HepG2 (cell line): ENCODE data around the gene RNH1. TPM values are rescaled to one million over a fixed set of nuclear protein-coding genes. Genes with fewer than 3 reads are reported as not detected.

Source experiments
- ATAC-seq: fragments of 200-7000 bp; cut with Tn5 transposase; 3 replicates; pipeline ENCODE4 v1.9.1; 2020; ENCODE audit warnings: mild to moderate bottlenecking, moderate library complexity
- BruUV-seq: library from RNA; stranded (reverse); fragments of 400-500 nt; replicated peaks from 2 replicates; lab custom pipeline; 2021; lab: Mats Ljungman, UMichigan
- CTCF ChIA-PET: fragments of 300-600 bp; formaldehyde crosslinking; extraction: SDS; loops from one replicate; lab custom pipeline; 2021; ENCODE audit warnings: low total read pairs, inconsistent platforms, low intra/inter-chr PET ratio; lab: Yijun Ruan, JAX
- POLR2A ChIA-PET: fragments of 350-600 bp; sonication (Branson Sonifier 250); formaldehyde crosslinking; loops from one replicate; lab custom pipeline; 2020; ENCODE audit warnings: antibody characterized with exemption, inconsistent platforms; lab: Yijun Ruan, JAX
- DNase-seq: peaks from one replicate; pipeline ENCODE4 v3.0.0-alpha.2; 2015; ENCODE audit warnings: low spot score
- FAIRE-seq: peaks from 3 replicates; lab custom pipeline; 2011; peaks lifted over from hg19 to GRCh38; lab: Jason Lieb, UNC
- H2AFZ ChIP-seq: one replicate; pipeline ENCODE4 v1.6.1; 2011; ENCODE audit warnings: low read length, inconsistent platforms
- H3K27ac ChIP-seq: fragments of 300-600 bp; 3 replicates; pipeline ENCODE4 v1.8.0; 2011; ENCODE audit warnings: mixed run types, mild to moderate bottlenecking, mixed read lengths, low read length, inconsistent platforms; ENCODE audit not compliant: insufficient read depth; ENCODE audit errors: extremely low read length
- H3K27me3 ChIP-seq, 2 experiments: fragments of 200-600 bp in 1 of 2; 2 replicates in 1 of 2; 3 replicates in 1 of 2; pipeline versions ENCODE4 v1.6.0 to v1.8.0; 2011; ENCODE audit warnings: low read length in 2 of 2, mild to moderate bottlenecking in 2 of 2, moderate library complexity in 2 of 2, inconsistent platforms in 1 of 2; ENCODE audit not compliant: insufficient read depth in 2 of 2, control insufficient read depth in 1 of 2
- H3K36me3 ChIP-seq, 2 experiments: fragments of 200-600 bp in 1 of 2; replicated peaks in 1 of 2; 2 replicates in 1 of 2; 3 replicates in 1 of 2; pipeline versions ENCODE4 v1.5.1 to v1.8.0; 2011; ENCODE audit warnings: low read length in 2 of 2, inconsistent platforms in 1 of 2; ENCODE audit not compliant: insufficient read depth in 2 of 2, control insufficient read depth in 1 of 2
- H3K4me1 ChIP-seq: 2 replicates; pipeline ENCODE4 v1.5.1; 2012; ENCODE audit warnings: low read length, inconsistent platforms; ENCODE audit not compliant: insufficient read depth
- H3K4me2 ChIP-seq: 2 replicates; pipeline ENCODE4 v1.6.0; 2011; ENCODE audit warnings: low read depth, low read length, inconsistent platforms
- H3K4me3 ChIP-seq, 3 experiments: fragments of 200-600 bp in 1 of 3; sonication (generic), shearing (Covaris generic) in 1 of 3; replicated peaks in 1 of 3; 2 replicates each; pipeline ENCODE4 v1.5.1; 2011 to 2016; ENCODE audit warnings: low read length in 3 of 3, inconsistent platforms in 2 of 3, low read depth in 2 of 3, mild to moderate bottlenecking in 2 of 3, control low read depth in 1 of 3, mixed read lengths in 1 of 3; ENCODE audit not compliant: insufficient read depth in 1 of 3
- H3K79me2 ChIP-seq: one replicate; pipeline ENCODE4 v1.6.1; 2011; ENCODE audit warnings: low read length, inconsistent platforms; ENCODE audit not compliant: insufficient read depth
- H3K9ac ChIP-seq: 2 replicates; pipeline ENCODE4 v1.6.0; 2011; ENCODE audit warnings: mild to moderate bottlenecking, low read depth, low read length, inconsistent platforms; ENCODE audit not compliant: insufficient read depth
- H3K9me3 ChIP-seq: 2 replicates; pipeline ENCODE4 v1.5.1; 2012; ENCODE audit warnings: mild to moderate bottlenecking, low read length
- H4K20me1 ChIP-seq: 2 replicates; pipeline ENCODE4 v1.6.0; 2011; ENCODE audit warnings: inconsistent platforms, mild to moderate bottlenecking, low read length, moderate library complexity; ENCODE audit not compliant: insufficient read depth
- ATF5 ChIP-seq: sonication (generic); formaldehyde crosslinking; IDR thresholded peaks from 2 replicates; pipeline ENCODE4 v1.4.0; 2020; ENCODE audit warnings: mild to moderate bottlenecking, low read depth, missing genetic modification reagents
- HDAC1 ChIP-seq: sonication (generic); formaldehyde crosslinking; IDR thresholded peaks from 2 replicates; pipeline ENCODE4 v1.5.1; 2020; ENCODE audit warnings: mild to moderate bottlenecking, missing genetic modification reagents
- HNRNPLL ChIP-seq: fragments of 200-400 bp; formaldehyde crosslinking; IDR thresholded peaks from 2 replicates; pipeline ENCODE4 v1.6.1; 2017; ENCODE audit warnings: mild to moderate bottlenecking, low read depth, low read length; ENCODE audit not compliant: poor library complexity, severe bottlenecking
- MAFK ChIP-seq, 2 experiments: IDR thresholded peaks in 1 of 2; conservative IDR thresholded peaks in 1 of 2; 2 replicates each; pipeline ENCODE4 v1.6.1; 2011; ENCODE audit warnings: improper control_type of control experiment in 2 of 2, low read length in 2 of 2
- MED13 ChIP-seq: sonication (generic); formaldehyde crosslinking; IDR thresholded peaks from 2 replicates; pipeline ENCODE4 v1.5.0; 2020; ENCODE audit warnings: missing genetic modification reagents
- MTF1 ChIP-seq: sonication (generic); formaldehyde crosslinking; IDR thresholded peaks from 2 replicates; pipeline ENCODE4 v1.5.0; 2020; ENCODE audit warnings: missing genetic modification reagents
- MYC ChIP-seq: sonication (generic); formaldehyde crosslinking; IDR thresholded peaks from 2 replicates; pipeline ENCODE4 v1.9.0; 2021; ENCODE audit warnings: missing genetic modification reagents, borderline replicate concordance
- NFAT5 ChIP-seq: sonication (generic); formaldehyde crosslinking; IDR thresholded peaks from 2 replicates; pipeline ENCODE4 v1.4.0; 2020; ENCODE audit warnings: missing genetic modification reagents
- NFRKB ChIP-seq: fragments of 450-650 bp; IDR thresholded peaks from 2 replicates; pipeline ENCODE4 v1.6.1; 2017
- SMARCC2 ChIP-seq: fragments of 450-650 bp; IDR thresholded peaks from 2 replicates; pipeline ENCODE4 v1.6.1; 2017; ENCODE audit warnings: antibody characterized with exemption, mild to moderate bottlenecking
- TBX2 ChIP-seq: sonication (generic); formaldehyde crosslinking; IDR thresholded peaks from 2 replicates; pipeline ENCODE4 v1.5.0; 2020; ENCODE audit warnings: missing genetic modification reagents, mild to moderate bottlenecking, borderline replicate concordance
- ZIK1 ChIP-seq: sonication (generic); formaldehyde crosslinking; IDR thresholded peaks from 2 replicates; pipeline ENCODE4 v1.5.0; 2020; ENCODE audit warnings: mild to moderate bottlenecking, low read depth, missing genetic modification reagents, borderline replicate concordance
- ZMAT3 ChIP-seq: sonication (generic); formaldehyde crosslinking; conservative IDR thresholded peaks from 2 replicates; pipeline ENCODE4 v1.7.0; 2021; ENCODE audit warnings: missing genetic modification reagents
- ZNF160 ChIP-seq: sonication (generic); formaldehyde crosslinking; IDR thresholded peaks from 2 replicates; pipeline ENCODE4 v1.8.0; 2022; ENCODE audit warnings: mild to moderate bottlenecking, inconsistent platforms, missing genetic modification reagents
- ZNF225 ChIP-seq: sonication (generic); formaldehyde crosslinking; IDR thresholded peaks from 2 replicates; pipeline ENCODE4 v1.4.0; 2020; ENCODE audit warnings: mild to moderate bottlenecking, missing genetic modification reagents
- ZNF382 ChIP-seq: sonication (generic); formaldehyde crosslinking; IDR thresholded peaks from 2 replicates; pipeline ENCODE4 v1.5.0; 2020; ENCODE audit warnings: missing genetic modification reagents, mild to moderate bottlenecking, borderline replicate concordance
- ZNF639 ChIP-seq: conservative IDR thresholded peaks from 2 replicates; pipeline ENCODE4 v1.6.1; 2018; ENCODE audit warnings: missing genetic modification reagents
- ZNF709 ChIP-seq: sonication (generic); formaldehyde crosslinking; IDR thresholded peaks from 2 replicates; pipeline ENCODE4 v1.5.0; 2020; ENCODE audit warnings: mild to moderate bottlenecking, missing genetic modification reagents
- WGBS: methylation state at CpG from one replicate; pipeline ENCODE4 v1.1.6; 2017; ENCODE audit warnings: low lambda C conversion rate; 5-methylcytosine and 5-hydroxymethylcytosine counted together
- in situ Hi-C: cut with HindIII; loops from 2 replicates; pipeline ENCODE4 v1.10.0; 2017; ENCODE audit warnings: low pct_unique_long_range_greater_than_20kb; ENCODE audit not compliant: extremely low pct_ligation_motif_present
- intact Hi-C: fragments of 100-400 bp; cut with micrococcal nuclease; formaldehyde crosslinking; loops from one replicate; pipeline ENCODE4 v1.10.0; 2022; ENCODE audit not compliant: unreplicated experiment
- polyA plus RNA-seq, 8 experiments: library from polyadenylated mRNA; depleted of rRNA in 3 of 8; stranded (reverse) in 7 of 8; unstranded in 1 of 8; fragments of >200 nt; fragmentation: Illumina TruSeq in 4 of 8; extraction: Trizol in 4 of 8; gene quantifications; 2 replicates each; pipeline versions ENCODE4 v1.2.1 to v1.2.3, GENCODE V29; 2011 to 2016; ENCODE audit warnings: low read depth in 4 of 8, missing spikeins in 1 of 8, mixed read lengths in 1 of 8; ENCODE audit not compliant: insufficient read depth in 1 of 8
- total RNA-seq, 5 experiments: library from RNA; depleted of rRNA; stranded (reverse); fragments of >200 nt; fragmentation: Illumina TruSeq; extraction: Trizol; gene quantifications; 2 replicates each; pipeline ENCODE4 v1.2.3, GENCODE V29; 2016; ENCODE audit warnings: low read depth in 1 of 5

Gene RNH1
- total and polyA plus RNA-seq, 2 of the 13 experiments (the other 11 are each of a cell fraction or from before 2014, with no cell fraction given) = 36.0 to 74.1 TPM

GRCh38 chr11:551131-551530 is 44.1 kb upstream of the RNH1 start (continued):
- TF ChIP-seq ZNF160 (CRISPR knock-in tag) (no peak), MYC (CRISPR knock-in tag) (no peak), ZNF225 (CRISPR knock-in tag) (no peak), NFRKB (no peak)

- H3K9me3 ChIP-seq = no peaks in the 10 kb centered on the region
- BruUV-seq = no TSS peak
- H4K20me1 ChIP-seq = no peaks in the 10 kb centered on the region
- WGBS = 0% methylated on average over 1 of the region's 5 CpGs
- ChIA-PET CTCF (no interaction called here), POLR2A (interaction anchor here (0.6 to 1.5 kb wide), 4 partner anchors 9 to 37 kb away, joined by 3 to 5 read pairs (median 4); partner anchors contain the start of gene PHRF1)
- H3K27me3 ChIP-seq = peaks cover 11 to 31% of the 10 kb centered on the region in 2 experiments
- no peak overlapping the region for H3K9ac ChIP-seq
- H3K4me3 ChIP-seq = no peak overlapping the region; a peak in 1 of 6 replicates
- no peaks in the 10 kb centered on the region for H3K79me2 ChIP-seq
- in situ Hi-C loops (loop anchor here (10.0 kb wide), 1 partner anchor 74 kb away; the partner anchor contains the start of genes CDHR5 and SCT), intact Hi-C loops (loop anchor here (10.0 kb wide), 1 partner anchor 64 kb away; the partner anchor contains the start of gene IRF7)
- H3K27ac ChIP-seq = no peak overlapping the region
- H2AFZ ChIP-seq = no peak overlapping the region
- H3K36me3 ChIP-seq = no peaks in the 10 kb centered on the region
- FAIRE-seq (no peak), DNase-seq (no peak), ATAC-seq (peak; percentile 1; the same call in 1 of the 3 replicates)
- H3K4me2 ChIP-seq = no peak overlapping the region
- peaks cover 54% of the 10 kb centered on the region for H3K4me1 ChIP-seq
- TF ChIP-seq ATF5 (CRISPR knock-in tag) (no peak), MED13 (no peak), NFAT5 (CRISPR knock-in tag) (no peak), SMARCC2 (no peak), MAFK (conservative IDR thresholded peaks at IDR 0.05 in 1 of 2, IDR thresholded peaks at IDR 0.05 in 1 of 2; ENCODE audit: low read length in 2 of 2) (peak in 1 of 2 experiments; percentile 23; a peak in 1 of 4 replicates), ZMAT3 (CRISPR knock-in tag) (no peak), HDAC1 (CRISPR knock-in tag) (0 out of 2 replicates have a peak, but pooled peaks have one; percentile 12), ZNF382 (CRISPR knock-in tag) (no peak), ZNF709 (CRISPR knock-in tag) (no peak), ZNF639 (CRISPR knock-in tag) (no peak), ZIK1 (CRISPR knock-in tag) (no peak), TBX2 (CRISPR knock-in tag) (no peak), HNRNPLL (no peak), MTF1 (CRISPR knock-in tag) (no peak)
These were observed 43.7 kb upstream of the RNH1 start for GRCh38 chr11:550746-551085.
